ENCODE results near the gene NUP93. TPM values are rescaled to one million over a fixed set of nuclear protein-coding genes. Genes with fewer than 3 reads are reported as not detected.

Gene NUP93
- polyA plus RNA-seq, 1 donor from 2014 or later, result 237 TPM

GRCh38 chr16:56776562-56776961 lies 46.6 kb downstream of the NUP93 start:
- Histone ChIP-seq H2AFZ (ENCODE audit: low read depth, low read length) (no peak overlapping the region), H3K9me3 (ENCODE audit: low read length) (no peaks in the 10 kb centered on the region), H3K4me2 (ENCODE audit: low read length) (no peak overlapping the region), H3F3A (ENCODE audit: insufficient read depth, low read length, poor library complexity, severe bottlenecking) (peaks cover 5% of the 10 kb centered on the region), H3K4me3 (ENCODE audit: low read length) (no peak overlapping the region), H3K9ac (ENCODE audit: low read length) (no peak overlapping the region), H3K27ac (ENCODE audit: low read length) (no peak overlapping the region), H4K20me1 (ENCODE audit: insufficient read depth) (no peaks in the 10 kb centered on the region), H3K36me3 (ENCODE audit: insufficient read depth, low read length) (no peaks in the 10 kb centered on the region), H3K9me2 (ENCODE audit: insufficient read depth, low read length) (no peaks in the 10 kb centered on the region), H3K79me2 (replicated peaks; ENCODE audit: insufficient read depth, low read length) (no peaks in the 10 kb centered on the region), H3K27me3 (ENCODE audit: insufficient read depth, low read depth, low read length) (no peaks in the 10 kb centered on the region)
- no peak for TF ChIP-seq REST (IDR thresholded peaks at IDR 0.05; ENCODE audit: borderline replicate concordance)
- no peak for TF ChIP-seq POLR2AphosphoS5 (IDR thresholded peaks at IDR 0.05)
- no peak for TF ChIP-seq RAD21 (conservative IDR thresholded peaks at IDR 0.05)
- no peak for TF ChIP-seq CTCF (IDR thresholded peaks at IDR 0.05; ENCODE audit: poor library complexity, severe bottlenecking)
- TF ChIP-seq EZH2 (IDR thresholded peaks at IDR 0.05; ENCODE audit: borderline replicate concordance, insufficient read depth, low read length, poor library complexity, severe bottlenecking), result no peak
- no peak for TF ChIP-seq SMC3 (conservative IDR thresholded peaks at IDR 0.05; ENCODE audit: poor library complexity)
- TF ChIP-seq TAF1 (IDR thresholded peaks at IDR 0.05; ENCODE audit: low read depth), result no peak
- no peak for TF ChIP-seq MXI1 (conservative IDR thresholded peaks at IDR 0.05; ENCODE audit: poor library complexity, severe bottlenecking)
- no peak for TF ChIP-seq EP300 (conservative IDR thresholded peaks at IDR 0.05; ENCODE audit: poor library complexity, severe bottlenecking)

DNA sequence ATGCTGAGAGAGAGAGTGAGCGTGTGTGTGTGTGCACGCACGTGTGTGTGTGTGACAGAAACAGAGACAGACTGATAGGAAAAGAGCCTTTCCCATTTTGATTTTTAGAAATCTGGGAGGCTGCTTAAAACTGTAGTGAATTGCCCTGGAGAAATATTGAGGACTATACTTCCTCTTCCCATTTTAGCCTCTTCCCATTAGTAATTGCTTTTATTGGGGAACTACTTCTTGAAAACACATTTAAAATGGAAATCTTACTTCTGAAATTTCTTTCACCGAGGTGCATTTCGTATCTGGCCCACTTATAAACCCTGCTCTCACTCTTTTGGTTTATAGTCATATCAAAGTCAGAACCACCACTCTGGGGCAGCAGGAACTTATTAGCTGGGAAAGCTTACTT lies 47.1 kb downstream of the NUP93 start:
- no peaks in the 10 kb centered on the region for H3K9me3 ChIP-seq (ENCODE audit: low read length)
- TF ChIP-seq EP300 (conservative IDR thresholded peaks at IDR 0.05; ENCODE audit: poor library complexity, severe bottlenecking) (no peak), EZH2 (IDR thresholded peaks at IDR 0.05; ENCODE audit: borderline replicate concordance, insufficient read depth, low read length, poor library complexity, severe bottlenecking) (no peak), RAD21 (conservative IDR thresholded peaks at IDR 0.05) (no peak), TAF1 (IDR thresholded peaks at IDR 0.05; ENCODE audit: low read depth) (no peak), MXI1 (conservative IDR thresholded peaks at IDR 0.05; ENCODE audit: poor library complexity, severe bottlenecking) (no peak), SMC3 (conservative IDR thresholded peaks at IDR 0.05; ENCODE audit: poor library complexity) (no peak), CTCF (IDR thresholded peaks at IDR 0.05; ENCODE audit: poor library complexity, severe bottlenecking) (no peak), POLR2AphosphoS5 (IDR thresholded peaks at IDR 0.05) (no peak), REST (IDR thresholded peaks at IDR 0.05; ENCODE audit: borderline replicate concordance) (no peak)
- H3K9me2 ChIP-seq (ENCODE audit: insufficient read depth, low read length), result no peaks in the 10 kb centered on the region
- peaks cover 8% of the 10 kb centered on the region for H3F3A ChIP-seq (ENCODE audit: insufficient read depth, low read length, poor library complexity, severe bottlenecking)
- no peak overlapping the region for H2AFZ ChIP-seq (ENCODE audit: low read depth, low read length)
- no peaks in the 10 kb centered on the region for H3K36me3 ChIP-seq (ENCODE audit: insufficient read depth, low read length)
- H3K79me2 ChIP-seq (replicated peaks; ENCODE audit: insufficient read depth, low read length), result no peaks in the 10 kb centered on the region
- no peak overlapping the region for H3K9ac ChIP-seq (ENCODE audit: low read length)
- no peak overlapping the region for H3K4me2 ChIP-seq (ENCODE audit: low read length)
- H3K27me3 ChIP-seq (ENCODE audit: insufficient read depth, low read depth, low read length), result no peaks in the 10 kb centered on the region
- no peaks in the 10 kb centered on the region for H4K20me1 ChIP-seq (ENCODE audit: insufficient read depth)
- H3K4me3 ChIP-seq (ENCODE audit: low read length), result no peak overlapping the region
- no peak overlapping the region for H3K27ac ChIP-seq (ENCODE audit: low read length)
